ENCODE data around the gene GNAZ.
"Not testable (repeated sequence)": the region's sequence is repeated elsewhere in the genome, so short reads cannot be mapped to it uniquely, and the experiment has no call there.

GNAZ gene

DNA sequence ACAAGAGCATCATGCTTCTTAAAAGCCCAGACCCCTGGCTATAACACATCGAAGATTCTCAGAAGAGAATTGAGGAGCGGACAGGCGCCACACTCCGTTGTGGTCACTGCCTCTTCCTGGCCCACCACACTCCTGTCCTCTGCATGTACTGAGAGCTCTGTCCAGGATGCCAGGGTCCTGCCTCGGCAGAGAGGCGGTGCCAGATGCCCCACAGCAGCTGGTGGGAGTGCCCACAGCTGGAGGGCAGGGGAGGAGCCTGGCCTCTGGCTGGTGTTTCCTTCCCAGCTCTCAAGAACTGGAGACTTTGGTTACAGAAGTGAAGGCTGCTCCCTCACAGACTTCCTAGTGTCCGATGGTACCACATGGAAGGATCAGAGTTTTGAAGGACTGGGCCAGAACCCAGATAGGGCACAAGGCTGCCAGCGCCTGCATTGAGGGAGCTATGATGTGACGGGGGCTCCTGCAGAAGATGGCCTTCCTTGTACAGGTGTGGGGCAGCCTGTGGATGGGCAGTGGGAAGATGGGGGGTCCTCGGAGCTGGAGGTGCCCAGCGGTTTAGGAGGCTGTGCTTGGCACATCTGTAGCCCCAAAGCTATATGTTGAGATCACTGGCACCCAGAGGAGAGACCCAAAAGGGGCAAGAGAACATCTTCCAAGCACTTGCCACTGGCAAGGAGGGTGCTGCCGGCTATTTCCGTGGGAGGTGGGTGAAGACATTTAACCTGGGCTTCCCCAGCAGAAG lies 52.1 kb downstream of the GNAZ start:
- no peak for DNase-seq

- DNase-seq, result no peak
Measured at GRCh38 chr22:23122992-23123803, 52.9 kb downstream of the GNAZ start.

GRCh38 chr22:23123804-23124254 lies 53.5 kb downstream of the GNAZ start:
- no peak for DNase-seq

DNA sequence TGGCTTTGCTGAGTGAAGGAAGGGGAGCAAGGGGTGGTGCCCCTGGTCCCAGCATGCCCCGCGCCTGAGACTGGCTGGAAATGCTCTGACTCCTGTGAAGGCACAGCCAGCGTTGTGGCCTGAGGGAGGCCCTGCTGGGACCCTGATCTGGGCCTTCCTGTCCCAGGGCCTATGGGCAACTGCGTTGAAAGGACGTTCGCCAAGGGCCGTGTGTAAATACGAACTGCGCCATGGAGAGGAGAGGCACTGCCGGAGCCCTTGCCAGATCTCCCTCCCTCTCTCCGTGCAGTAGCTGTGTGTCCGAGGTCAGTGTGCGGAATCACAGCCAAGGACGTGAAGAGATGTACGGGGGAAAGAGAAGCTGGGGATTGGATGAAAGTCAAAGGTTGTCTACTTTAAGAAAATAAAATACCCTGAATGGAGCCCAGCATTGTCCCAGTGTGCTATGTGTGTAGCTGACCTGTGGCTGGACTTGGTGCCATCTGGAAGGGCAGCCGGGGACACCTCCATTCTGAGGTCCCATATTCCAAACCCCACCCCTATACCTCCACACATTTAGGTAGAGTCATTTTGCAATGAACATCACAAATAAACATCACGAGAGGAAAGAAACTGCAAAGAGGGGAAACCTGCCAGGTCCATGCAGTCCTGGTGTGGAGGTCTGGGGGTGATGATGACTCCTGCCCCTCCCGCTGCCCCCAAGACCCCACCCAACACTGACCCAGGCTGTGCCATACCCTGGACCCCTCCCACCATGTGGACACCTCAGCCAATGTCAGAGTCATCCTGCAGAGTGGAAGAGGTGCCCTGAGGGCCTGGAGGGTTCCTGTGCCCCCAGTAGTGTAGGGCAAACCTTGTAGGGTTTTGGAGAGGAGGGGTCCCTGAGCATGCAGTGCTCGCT lies 54.5 kb downstream of the GNAZ start:
- no peak for DNase-seq

GRCh38 chr22:23125512-23126103 lies 55.3 kb downstream of the GNAZ start:
- no peak for DNase-seq

- DNase-seq, result no peak
Measured at GRCh38 chr22:23126165-23127054, 56.1 kb downstream of the GNAZ start.

DNA sequence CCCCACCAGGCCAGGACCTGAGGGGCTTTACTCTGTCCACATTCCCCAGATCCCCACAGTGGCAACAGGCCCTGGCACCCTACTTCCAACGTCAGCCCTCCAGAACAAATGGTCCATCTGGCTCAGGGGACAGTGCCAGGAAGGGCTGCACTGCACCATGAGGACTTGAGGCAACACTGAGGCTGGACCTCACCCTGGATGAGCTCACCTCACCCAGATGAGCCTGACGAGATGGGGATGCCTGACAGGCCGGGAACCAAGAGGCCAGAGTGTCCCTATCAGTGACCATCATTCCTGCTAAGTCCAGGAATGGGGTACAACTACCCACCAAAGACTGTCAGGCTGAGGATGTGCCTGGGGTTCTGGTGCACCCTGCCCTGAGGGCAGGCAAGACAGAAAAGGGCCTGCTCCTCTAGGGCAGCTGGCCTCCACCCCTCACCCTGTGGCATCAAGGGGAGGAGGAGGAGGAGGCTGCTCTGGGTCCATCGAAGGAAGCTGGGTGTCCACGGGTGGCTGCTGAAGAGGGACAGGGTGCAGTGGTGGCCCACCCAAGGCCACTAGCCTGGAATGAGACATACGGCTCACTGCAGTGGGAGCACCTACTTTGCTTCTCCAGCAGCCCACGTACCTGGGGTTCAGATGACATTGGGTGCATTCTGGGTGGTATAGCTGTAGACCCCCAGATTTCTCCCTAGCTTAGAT lies 56.9 kb downstream of the GNAZ start:
- DNase-seq, result no peak

GRCh38 chr22:23127788-23128187 lies 57.5 kb downstream of the GNAZ start:
- no peak for DNase-seq

DNA sequence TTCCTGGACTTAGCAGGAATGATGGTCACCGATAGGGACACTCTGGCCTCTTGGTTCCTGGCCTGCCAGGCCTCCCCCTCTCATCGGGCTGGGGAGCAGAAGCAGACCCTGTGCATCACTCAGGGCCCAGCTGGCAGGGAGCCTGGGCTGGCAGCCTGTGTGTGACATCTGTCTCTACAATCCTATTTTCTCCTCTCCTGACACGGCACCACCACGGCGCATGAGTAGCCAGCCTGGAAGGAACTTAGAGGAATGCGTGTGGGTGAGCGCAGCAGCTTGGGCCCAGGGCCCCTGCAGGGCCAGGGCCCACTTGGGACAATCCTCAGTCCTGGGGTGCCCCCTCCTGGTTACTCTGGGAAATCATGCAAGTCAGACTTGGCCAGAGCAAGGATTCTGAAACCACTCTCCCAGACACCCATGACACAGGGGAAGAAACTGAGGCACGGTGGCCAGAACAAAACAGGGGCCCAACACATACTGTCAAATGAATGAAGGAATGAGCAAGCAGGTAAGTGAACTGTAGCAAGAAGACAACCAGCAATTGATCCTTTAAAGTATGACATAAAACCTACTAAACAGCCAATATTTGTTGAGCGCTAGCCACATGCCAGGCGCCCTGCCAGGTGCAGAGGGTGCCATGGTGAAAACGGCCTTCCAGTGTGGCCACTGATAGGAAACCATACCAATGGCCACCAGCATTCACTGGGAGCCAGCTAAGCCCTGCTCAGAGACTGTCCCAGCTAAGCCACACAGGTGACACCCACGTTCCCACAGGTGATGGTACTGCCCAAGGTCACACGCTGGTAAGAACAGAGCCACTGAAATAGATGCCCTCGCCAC lies 58.2 kb downstream of the GNAZ start:
- peak; percentile 70 for DNase-seq

DNA sequence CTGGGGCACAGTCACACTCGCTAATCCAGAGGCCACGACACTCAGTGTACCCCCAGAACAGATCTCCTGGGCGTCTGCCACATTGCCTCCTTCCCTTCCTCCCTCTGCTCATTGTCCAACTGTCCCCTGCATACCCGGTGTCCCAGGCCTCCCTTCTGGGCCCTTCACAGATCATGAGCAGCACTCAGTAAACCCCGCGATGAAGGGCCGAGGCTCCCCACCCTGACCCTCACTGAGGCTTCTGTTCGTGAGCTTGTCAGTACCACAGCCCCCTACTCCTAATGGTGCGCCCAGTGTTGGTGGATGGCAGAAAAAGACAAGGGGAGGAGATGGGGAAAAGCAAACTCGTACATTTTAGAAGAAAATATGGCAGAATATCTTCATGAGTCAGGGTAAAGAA lies 58.8 kb downstream of the GNAZ start:
- no peak for DNase-seq

DNA sequence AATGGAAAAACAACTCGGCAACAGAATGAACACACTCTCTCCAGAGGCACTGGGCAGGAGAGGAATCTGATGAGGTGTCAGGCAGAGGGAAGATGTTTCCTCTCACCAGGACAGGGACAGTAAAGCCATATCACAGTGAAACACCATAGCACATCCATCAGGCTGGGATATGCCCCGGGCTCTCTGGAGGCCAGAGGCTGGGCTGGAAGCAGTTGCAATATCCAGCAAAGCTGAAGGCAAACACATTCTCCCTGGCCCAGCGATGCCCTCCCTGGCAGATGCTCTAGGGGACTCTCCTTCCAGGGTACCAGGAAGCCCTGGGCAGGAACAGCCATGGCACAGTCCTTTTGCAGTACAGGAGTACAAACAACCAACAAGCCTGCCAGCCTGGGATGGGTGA lies 60.4 kb downstream of the GNAZ start:
- no peak for DNase-seq

DNA sequence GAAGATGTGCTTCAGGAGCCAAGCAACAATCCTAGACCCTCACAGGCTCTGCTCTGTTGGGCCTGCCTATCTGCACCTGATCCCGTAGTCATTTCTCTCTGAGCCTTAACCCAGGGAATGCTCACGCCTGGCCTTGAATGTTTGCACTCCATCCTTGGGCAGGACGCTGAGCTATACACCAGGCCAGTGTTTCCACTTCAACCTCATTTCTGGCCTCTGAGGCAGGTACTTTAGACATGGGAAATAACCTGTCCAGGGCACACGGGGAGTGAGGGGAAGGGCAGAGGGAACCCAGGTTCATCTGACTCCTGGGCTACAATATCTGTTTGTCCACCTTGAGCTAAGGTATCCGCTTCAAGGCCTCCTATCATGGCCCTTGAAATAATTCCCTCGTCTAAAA lies 61.6 kb downstream of the GNAZ start:
- DNase-seq, result no peak

DNA sequence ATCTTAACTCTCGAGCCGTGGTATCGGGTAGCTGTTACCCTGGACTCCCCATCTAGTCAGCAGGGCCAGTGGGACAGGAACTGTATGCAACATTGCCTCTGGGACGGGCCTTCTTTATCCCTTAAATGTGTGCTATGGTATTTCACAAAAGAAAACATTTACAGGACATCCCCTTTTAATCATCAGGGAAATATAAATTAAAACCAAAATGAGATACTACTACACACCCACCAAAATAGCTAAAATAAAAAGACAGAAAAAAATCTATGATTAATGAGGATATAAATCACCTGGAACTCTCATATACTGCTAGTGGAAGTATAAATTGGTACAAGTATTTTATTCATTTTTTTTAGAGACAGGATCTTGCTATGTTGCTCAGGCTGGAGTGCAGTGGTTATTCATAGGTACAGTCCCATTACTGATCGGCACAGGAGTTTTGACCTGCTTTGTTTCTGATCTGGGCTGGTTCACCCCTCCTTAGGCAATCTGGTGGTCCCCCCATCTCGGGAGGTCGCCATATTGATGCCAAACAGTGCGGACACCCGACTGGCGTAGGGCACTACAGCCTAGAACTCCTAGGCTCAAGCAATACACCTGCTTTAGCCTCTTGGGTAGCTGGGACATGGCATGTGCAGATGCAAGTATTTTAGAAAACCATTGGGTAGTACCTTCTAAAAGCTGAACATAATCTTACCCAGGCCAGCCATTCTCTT lies 62.2 kb downstream of the GNAZ start:
- no peak for DNase-seq

DNA sequence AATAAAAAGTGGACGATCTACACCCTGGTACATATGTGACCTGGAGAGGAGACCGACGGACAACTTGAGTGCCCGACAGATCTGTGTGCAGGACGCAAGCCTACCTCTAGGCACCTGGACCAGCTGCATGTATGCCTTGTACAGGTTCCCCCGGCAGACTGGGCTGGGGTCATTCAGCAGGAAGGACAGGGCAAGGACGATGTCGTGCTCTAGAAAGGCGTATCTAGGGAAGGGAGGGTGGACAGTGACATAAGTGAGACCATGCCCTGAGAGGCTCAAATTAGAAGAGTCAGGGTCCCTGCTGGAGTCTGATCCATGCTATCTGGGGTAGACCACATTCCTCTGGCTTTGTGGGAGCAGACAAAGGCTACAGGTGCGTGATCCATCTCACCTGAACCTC lies 63.6 kb downstream of the GNAZ start:
- no peak for DNase-seq

DNA sequence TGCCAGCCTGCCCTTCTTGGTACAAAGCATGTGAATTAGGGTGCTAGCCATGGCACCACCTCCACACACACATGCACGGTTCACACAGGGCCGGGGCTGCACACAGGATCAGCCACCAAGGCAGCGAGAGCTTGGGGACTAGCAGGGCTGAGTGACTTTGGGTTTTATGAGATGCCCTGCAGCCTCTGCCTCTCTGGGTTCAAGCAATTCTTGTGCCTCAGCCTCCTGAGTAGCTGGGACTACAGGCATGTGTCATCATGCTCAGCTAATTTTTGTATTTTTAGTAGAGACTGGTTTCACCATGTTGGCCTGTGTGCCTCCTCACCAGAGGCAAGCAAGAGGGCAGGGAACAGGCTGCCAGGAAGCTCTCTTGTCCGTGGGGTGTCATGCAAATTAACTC lies 66.7 kb downstream of the GNAZ start:
- not testable (repeated sequence) for DNase-seq

DNA sequence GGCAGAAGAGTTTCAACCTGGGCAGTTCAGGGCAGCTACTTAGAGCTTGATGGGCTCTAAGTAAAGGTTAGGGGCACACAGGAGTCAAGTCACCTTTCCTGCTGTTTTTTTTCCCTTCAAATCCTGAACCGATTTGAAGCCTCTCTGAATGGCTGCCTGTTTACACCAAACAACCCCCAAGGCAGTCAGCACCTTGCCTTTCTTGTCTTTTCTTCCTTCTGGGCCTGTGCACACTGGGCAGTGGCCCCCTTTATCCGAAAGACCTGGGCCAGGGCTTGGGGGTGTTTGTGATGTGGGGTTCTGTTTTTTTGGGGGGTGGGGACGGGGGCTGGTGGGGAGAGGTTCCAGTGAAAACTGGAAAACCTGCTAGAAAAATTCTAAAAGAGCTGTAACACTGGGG lies 67.1 kb downstream of the GNAZ start:
- DNase-seq, result no peak

DNA sequence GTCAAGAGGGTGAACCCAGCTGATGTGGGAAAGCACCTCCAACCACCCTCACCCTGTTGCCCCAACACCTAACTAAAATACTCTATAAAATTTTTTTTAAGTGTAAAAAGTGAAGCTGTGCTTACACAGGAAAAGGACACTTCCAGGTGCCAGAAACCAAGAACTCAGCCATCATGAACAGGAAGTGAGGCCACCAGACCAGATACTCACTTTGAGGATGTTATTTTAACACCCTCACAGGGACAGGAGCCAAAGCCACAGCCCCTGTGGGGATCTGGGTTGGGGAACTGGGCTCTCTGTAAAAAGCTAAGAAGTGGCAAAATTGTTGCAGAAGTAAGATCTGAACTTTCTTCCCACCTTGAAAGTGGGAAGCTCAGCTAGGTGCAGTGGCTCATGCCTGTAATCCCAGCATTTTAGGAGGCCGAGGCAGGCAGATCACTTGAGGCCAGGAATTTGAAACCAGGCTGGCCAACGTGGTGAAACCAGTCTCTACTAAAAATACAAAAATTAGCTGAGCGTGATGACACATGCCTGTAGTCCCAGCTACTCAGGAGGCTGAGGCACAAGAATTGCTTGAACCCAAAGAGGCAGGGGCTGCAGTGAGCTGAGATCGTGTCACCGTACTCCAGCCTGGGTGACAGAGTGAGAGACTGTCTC lies 67.7 kb downstream of the GNAZ start:
- peak; percentile 20 for DNase-seq

DNA sequence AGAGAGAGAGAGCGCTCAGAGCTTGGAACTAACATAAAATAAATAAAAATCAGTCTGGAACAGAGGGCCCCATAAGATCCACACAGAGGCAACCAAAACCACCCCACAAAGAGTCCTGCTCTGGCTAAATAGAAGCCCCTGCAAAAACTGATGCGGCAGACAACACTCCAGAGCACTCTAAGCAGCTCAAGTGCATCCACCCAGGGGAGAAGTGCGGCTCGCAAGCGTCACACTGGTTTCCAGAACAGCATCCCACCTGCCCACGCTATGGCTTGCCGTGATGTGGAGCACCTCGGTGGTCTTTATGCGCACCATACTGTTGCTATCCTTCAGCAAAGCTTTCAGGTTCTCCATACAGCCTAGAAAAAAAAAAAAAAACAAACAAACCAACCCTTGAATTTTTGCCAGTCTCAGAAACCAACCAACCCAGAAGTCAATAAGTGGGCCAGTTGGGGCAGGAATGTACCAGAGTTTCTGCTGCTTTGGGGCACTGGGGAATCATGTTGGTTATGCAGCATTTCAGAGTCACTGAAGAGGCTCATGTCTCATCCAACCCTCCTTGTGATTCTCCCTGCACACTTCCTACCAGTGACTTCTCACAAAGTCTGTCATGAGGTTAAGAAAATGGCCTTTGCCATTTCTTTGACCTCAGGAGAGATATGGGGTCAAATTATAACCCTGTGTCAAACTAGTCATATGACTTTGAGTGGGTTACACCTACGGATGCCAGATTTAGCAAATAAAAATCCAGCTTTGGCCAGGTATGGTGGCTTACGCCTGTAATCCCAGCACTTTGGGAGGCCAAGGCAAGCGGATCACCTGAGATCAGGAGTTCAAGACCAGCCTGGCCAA lies 68.5 kb downstream of the GNAZ start:
- no peak for DNase-seq

Measured in activated naive CD4-positive, alpha-beta T cell treated with Interleukin-2 at 50 U/mL for 16 hours (primary cell).